ENCODE data around the gene APBB2.

Gene APBB2

GRCh38 chr4:41215969-41216293, 1.6 kb upstream of the APBB2 start:
- TF ChIP-seq CTCF (conservative IDR thresholded peaks at IDR 0.05): no peak
- peak overlapping the region; percentile 98 for H3K27ac ChIP-seq

- H3K27ac ChIP-seq: peak overlapping the region; percentile 98
- TF ChIP-seq CTCF (conservative IDR thresholded peaks at IDR 0.05): no peak
These were observed 813 bp upstream of the APBB2 start for GRCh38 chr4:41215155-41215554.

GRCh38 chr4:41214825-41215146, 444 bp upstream of the APBB2 start:
- TF ChIP-seq CTCF (conservative IDR thresholded peaks at IDR 0.05): peak; percentile 67
- peak overlapping the region; percentile 98 for H3K27ac ChIP-seq

GRCh38 chr4:41213625-41214135, 662 bp downstream of the APBB2 start:
- TF ChIP-seq CTCF (conservative IDR thresholded peaks at IDR 0.05): no peak
- H3K27ac ChIP-seq: peak overlapping the region; percentile 98

- TF ChIP-seq CTCF (conservative IDR thresholded peaks at IDR 0.05): peak; percentile 83
These were observed 1.6 kb downstream of the APBB2 start for GRCh38 chr4:41212616-41213203.

GRCh38 chr4:41211951-41212615, 2.3 kb downstream of the APBB2 start:
- TF ChIP-seq CTCF (conservative IDR thresholded peaks at IDR 0.05): no peak
- H3K27ac ChIP-seq: no peak overlapping the region; the same call in 1 of the 2 replicates

More at GRCh38 chr4:41212616-41213203, 1.6 kb downstream of the APBB2 start:
- H3K27ac ChIP-seq: peak overlapping the region; percentile 98; the same call in 1 of the 2 replicates

GRCh38 chr4:41209901-41210300, 4.4 kb downstream of the APBB2 start:
- TF ChIP-seq CTCF (conservative IDR thresholded peaks at IDR 0.05): no peak
- H3K27ac ChIP-seq: no peak overlapping the region

Measured in VCaP (cell line).